GM21381 (cell line): ENCODE data around the gene PCSK9.
"Not testable (repeated sequence)": the region's sequence is repeated elsewhere in the genome, so short reads cannot be mapped to it uniquely, and the experiment has no call there.

Experiments
- ATAC-seq: cut with Tn5 transposase; IDR thresholded peaks from one replicate; pipeline ENCODE4 v1.9.1; 2021; ENCODE audit warnings: mild to moderate bottlenecking, moderate library complexity; ENCODE audit not compliant: unreplicated experiment

The PCSK9 gene

GRCh38 chr1:55073187-55073916 lies 34.0 kb downstream of the PCSK9 start:
- peak; percentile 66 for ATAC-seq

- ATAC-seq, result no peak
Observed at GRCh38 chr1:55074455-55074854, 35.1 kb downstream of the PCSK9 start.

GRCh38 chr1:55076356-55076755 lies 37.0 kb downstream of the PCSK9 start:
- no peak for ATAC-seq

- no peak for ATAC-seq
Observed at GRCh38 chr1:55078470-55078869, 39.1 kb downstream of the PCSK9 start.

GRCh38 chr1:55079651-55080050 lies 40.3 kb downstream of the PCSK9 start:
- ATAC-seq, result no peak

- no peak for ATAC-seq
Observed at GRCh38 chr1:55081188-55081904, 42.0 kb downstream of the PCSK9 start.

GRCh38 chr1:55081905-55082296 lies 42.6 kb downstream of the PCSK9 start:
- ATAC-seq, result no peak

GRCh38 chr1:55084257-55084656 lies 44.9 kb downstream of the PCSK9 start:
- no peak for ATAC-seq

GRCh38 chr1:55087439-55087838 lies 48.1 kb downstream of the PCSK9 start:
- ATAC-seq, result no peak

- no peak for ATAC-seq
Observed at GRCh38 chr1:55088413-55088812, 49.1 kb downstream of the PCSK9 start.

GRCh38 chr1:55089683-55090082 lies 50.3 kb downstream of the PCSK9 start:
- ATAC-seq, result no peak

GRCh38 chr1:55092475-55092874 lies 53.1 kb downstream of the PCSK9 start:
- no peak for ATAC-seq

GRCh38 chr1:55095095-55095494 lies 55.7 kb downstream of the PCSK9 start:
- ATAC-seq, result no peak

GRCh38 chr1:55103891-55104290 lies 64.5 kb downstream of the PCSK9 start:
- no peak for ATAC-seq

- no peak for ATAC-seq
Observed at GRCh38 chr1:55107101-55107500, 67.8 kb downstream of the PCSK9 start.

- not testable (repeated sequence) for ATAC-seq
Observed at GRCh38 chr1:55109005-55109404, 69.7 kb downstream of the PCSK9 start.
